ENCODE measurements around the gene OR10P1. TPM values are rescaled to one million over a fixed set of nuclear protein-coding genes. Genes with fewer than 3 reads are reported as not detected.

The OR10P1 gene
- total RNA-seq, 1 donor from 2014 or later, result not detected

- DNase-seq (ENCODE audit: low read depth) (no peak), FAIRE-seq (no peak)
- Histone ChIP-seq H3K27me3 (ENCODE audit: control insufficient read depth, insufficient read depth, low read length) (peaks cover 1% of the 10 kb centered on the region), H3K36me3 (ENCODE audit: control insufficient read depth, insufficient read depth, low read length) (no peaks in the 10 kb centered on the region), H3K4me3 (ENCODE audit: low read depth, low read length) (no peak overlapping the region)
- TF ChIP-seq CTCF (IDR thresholded peaks at IDR 0.05; ENCODE audit: insufficient read depth, low read length, severe bottlenecking), result no peak
These were observed 16.3 kb downstream of the OR10P1 start for GRCh38 chr12:55653031-55653430.

- no peaks in the 10 kb centered on the region for H3K36me3 ChIP-seq (ENCODE audit: control insufficient read depth, insufficient read depth, low read length)
- no peak for TF ChIP-seq CTCF (IDR thresholded peaks at IDR 0.05; ENCODE audit: insufficient read depth, low read length, severe bottlenecking)
- FAIRE-seq, result no peak
- H3K4me3 ChIP-seq (ENCODE audit: low read depth, low read length), result no peak overlapping the region
- H3K27me3 ChIP-seq (ENCODE audit: control insufficient read depth, insufficient read depth, low read length), result peaks cover 1% of the 10 kb centered on the region
- no peak for DNase-seq (ENCODE audit: low read depth)
These were observed 18.0 kb downstream of the OR10P1 start for GRCh38 chr12:55654511-55655214.

DNA sequence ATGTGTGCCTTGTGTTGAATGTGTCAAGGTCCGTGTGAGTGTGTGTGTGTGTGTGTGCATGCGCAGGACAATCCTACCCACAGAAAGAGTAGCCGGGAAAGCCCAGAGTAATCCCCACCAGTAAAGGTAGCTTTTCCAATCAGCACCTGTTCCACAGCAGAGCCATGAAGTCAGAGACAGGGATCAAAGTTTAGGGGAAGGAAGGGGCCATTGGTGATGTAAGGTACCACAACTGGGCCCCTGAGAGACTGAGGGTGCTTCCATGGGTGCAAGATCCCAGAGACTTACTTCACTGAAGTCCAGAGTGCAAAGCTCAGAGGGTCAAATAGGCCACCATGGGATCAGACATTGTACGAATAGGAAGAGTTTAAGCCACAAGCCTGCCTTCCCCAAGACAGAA, 20.5 kb downstream of the OR10P1 start:
- Histone ChIP-seq H3K27me3 (ENCODE audit: control insufficient read depth, insufficient read depth, low read length) (peaks cover 1% of the 10 kb centered on the region), H3K36me3 (ENCODE audit: control insufficient read depth, insufficient read depth, low read length) (no peaks in the 10 kb centered on the region), H3K4me3 (ENCODE audit: low read depth, low read length) (no peak overlapping the region)
- TF ChIP-seq CTCF (IDR thresholded peaks at IDR 0.05; ENCODE audit: insufficient read depth, low read length, severe bottlenecking), result no peak
- DNase-seq (ENCODE audit: low read depth), result no peak
- FAIRE-seq, result no peak

DNA sequence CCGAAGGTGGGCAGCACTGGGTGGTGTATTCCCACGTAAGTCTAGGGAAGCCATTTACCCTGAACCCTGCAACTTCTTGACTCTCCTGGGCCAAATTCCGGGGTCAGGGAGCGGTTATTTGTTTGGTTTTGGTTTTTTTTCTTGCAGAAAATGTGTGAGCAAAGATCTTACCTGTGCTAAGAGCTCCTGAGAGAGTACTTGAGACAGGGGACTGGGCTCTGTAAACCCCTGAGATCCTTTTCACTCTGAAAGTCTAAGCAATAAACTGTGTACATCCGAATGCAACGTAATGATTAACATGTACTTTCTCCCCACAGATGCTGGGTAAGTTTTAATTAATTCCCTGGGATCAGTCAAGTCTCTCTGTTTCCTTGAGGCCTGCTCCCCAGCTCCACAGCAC, 21.5 kb downstream of the OR10P1 start:
- no peak for DNase-seq (ENCODE audit: low read depth)
- Histone ChIP-seq H3K27me3 (ENCODE audit: control insufficient read depth, insufficient read depth, low read length) (peaks cover 1% of the 10 kb centered on the region), H3K4me3 (ENCODE audit: low read depth, low read length) (no peak overlapping the region), H3K36me3 (ENCODE audit: control insufficient read depth, insufficient read depth, low read length) (no peaks in the 10 kb centered on the region)
- TF ChIP-seq CTCF (IDR thresholded peaks at IDR 0.05; ENCODE audit: insufficient read depth, low read length, severe bottlenecking), result no peak
- no peak for FAIRE-seq

DNA sequence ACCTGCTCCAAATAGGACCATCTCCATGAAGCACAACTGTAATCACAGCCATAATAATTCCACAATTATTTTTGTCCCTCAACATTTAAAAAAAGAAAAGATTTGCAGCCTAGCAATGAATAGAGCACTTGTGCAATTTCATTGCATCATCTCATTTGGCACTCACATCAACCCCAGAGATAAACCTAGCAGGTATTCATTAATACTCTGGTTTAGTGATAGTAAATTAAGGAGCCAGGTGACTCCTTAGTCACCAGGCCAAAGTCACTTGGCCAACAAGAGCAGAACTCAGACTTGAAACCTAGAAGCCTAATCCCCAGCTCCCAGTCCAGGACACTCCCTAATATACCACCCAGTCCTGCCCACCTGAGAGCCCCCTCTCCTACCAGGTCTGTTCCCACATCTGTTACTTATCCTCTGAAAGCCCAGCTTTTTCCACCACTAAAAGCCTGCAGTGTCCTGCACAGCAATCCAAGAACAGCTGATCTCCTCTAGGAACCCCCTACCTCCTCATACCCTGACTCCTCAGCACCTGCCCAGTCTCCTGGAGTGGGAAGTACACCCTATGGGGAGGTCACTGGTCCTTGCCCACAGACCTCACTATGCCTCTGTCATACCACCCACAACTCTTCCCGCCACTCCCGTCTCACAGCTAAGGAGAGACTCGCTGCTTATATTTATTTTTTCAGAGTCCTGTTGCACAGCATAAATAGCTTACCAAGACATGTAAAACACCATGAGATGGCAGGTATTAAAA, 22.1 kb downstream of the OR10P1 start:
- DNase-seq (ENCODE audit: low read depth) (peak; percentile 30), FAIRE-seq (no peak)
- TF ChIP-seq CTCF (IDR thresholded peaks at IDR 0.05; ENCODE audit: insufficient read depth, low read length, severe bottlenecking), result no peak
- H3K36me3 ChIP-seq (ENCODE audit: control insufficient read depth, insufficient read depth, low read length), result no peaks in the 10 kb centered on the region
- H3K27me3 ChIP-seq (ENCODE audit: control insufficient read depth, insufficient read depth, low read length), result peaks cover 1% of the 10 kb centered on the region
- H3K4me3 ChIP-seq (ENCODE audit: low read depth, low read length), result no peak overlapping the region
